SH-SY5Y (cell line): ENCODE measurements around the gene SLC25A47.

ENCODE experiments used
- GATA2 ChIP-seq: IDR thresholded peaks from 2 replicates; pipeline ENCODE4 v1.6.1; 2011; ENCODE audit warnings: mild to moderate bottlenecking, low read depth, low read length
- GATA3 ChIP-seq: IDR thresholded peaks from 2 replicates; pipeline ENCODE4 v1.6.1; 2011; ENCODE audit warnings: low read depth, mild to moderate bottlenecking, low read length, moderate library complexity

- TF ChIP-seq GATA2: no peak
- TF ChIP-seq GATA3: no peak
These were observed 51.7 kb downstream of the SLC25A47 start for GRCh38 chr14:100374876-100375265.
